ENCODE measurements around the gene OMP. TPM values are rescaled to one million over a fixed set of nuclear protein-coding genes. Genes with fewer than 3 reads are reported as not detected.

The OMP gene
- total and polyA plus RNA-seq, 2 of the 4 experiments (the other 2 are of a cell fraction): 0.27 TPM; not detected in 1

GRCh38 chr11:77055101-77055561 lies 47.5 kb upstream of the OMP start:
- H2AFZ ChIP-seq (replicated peaks; ENCODE audit: low read length, poor library complexity): no peak overlapping the region
- no CpG with 5 or more reads among the region's 2 CpGs for WGBS, 2 experiments (ENCODE audit: extremely low coverage in 2 of 2, insufficient read length in 1 of 2)
- no peak overlapping the region for H4K5ac ChIP-seq (ENCODE audit: low read depth, low read length)
- intact Hi-C loops (cut with micrococcal nuclease) (no loop called here), dilution Hi-C loops (cut with HindIII; ENCODE audit: low sequenced_read_pairs, unreplicated experiment) (no loop called here), in situ Hi-C loops (cut with MboI; ENCODE audit: low sequenced_read_pairs) (no loop called here)
- H2BK120ac ChIP-seq (ENCODE audit: low read depth, low read length): no peak overlapping the region
- H3K4me2 ChIP-seq (ENCODE audit: low read depth, low read length): no peak overlapping the region
- no peaks in the 10 kb centered on the region for H3K4me1 ChIP-seq (ENCODE audit: control insufficient read depth, insufficient read depth, low read length)
- H3K18ac ChIP-seq (ENCODE audit: low read depth, low read length): no peak overlapping the region
- H3K79me1 ChIP-seq (ENCODE audit: low read depth in 1 of 2, low read length in 2 of 2): no peaks in the 10 kb centered on the region
- no peak overlapping the region for H3K27ac ChIP-seq (ENCODE audit: insufficient read depth, low read length)
- ChIA-PET POLR2A (ENCODE audit: unreplicated experiment) (interaction anchor here (0.5 kb wide), 1 partner anchor 12 kb away, joined by 3 read pairs; the partner anchor contains the start of gene CAPN5), CTCF (no interaction called here)
- H3K36me3 ChIP-seq (ENCODE audit: control insufficient read depth, insufficient read depth, low read length): no peaks in the 10 kb centered on the region
- no peak for TF ChIP-seq FOS (IDR thresholded peaks at IDR 0.05; ENCODE audit: low read depth, low read length)
- no peak for TF ChIP-seq MXI1 (IDR thresholded peaks at IDR 0.05; ENCODE audit: borderline replicate concordance, low read depth, low read length)
- no peak for TF ChIP-seq CEBPB (IDR thresholded peaks at IDR 0.05; ENCODE audit: low read depth, low read length)
- TF ChIP-seq USF2 (IDR thresholded peaks at IDR 0.05; ENCODE audit: low read depth, low read length): no peak
- TF ChIP-seq RCOR1 (IDR thresholded peaks at IDR 0.05; ENCODE audit: insufficient replicate concordance, low read length): no peak
- no peak for TF ChIP-seq RAD21 (IDR thresholded peaks at IDR 0.05; ENCODE audit: low read length)
- TF ChIP-seq POLR2A (IDR thresholded peaks at IDR 0.05; ENCODE audit: low read depth, low read length): no peak
- TF ChIP-seq CHD1 (IDR thresholded peaks at IDR 0.05; ENCODE audit: low read depth, low read length): no peak
- no peak for TF ChIP-seq BHLHE40 (IDR thresholded peaks at IDR 0.05; ENCODE audit: low read depth, low read length)
- TF ChIP-seq SMC3 (IDR thresholded peaks at IDR 0.05; ENCODE audit: low read depth, low read length): no peak
- TF ChIP-seq MAFK (IDR thresholded peaks at IDR 0.05; ENCODE audit: low read depth, low read length): no peak
- no peak for TF ChIP-seq NFE2L2 (IDR thresholded peaks at IDR 0.05; ENCODE audit: low read depth, low read length)
- no peak for TF ChIP-seq MAZ (IDR thresholded peaks at IDR 0.05; ENCODE audit: borderline replicate concordance, low read depth, low read length)
- TF ChIP-seq ELK1 (IDR thresholded peaks at IDR 0.05; ENCODE audit: borderline replicate concordance, low read depth, low read length): no peak
- no peak overlapping the region for H3K4me3 ChIP-seq (ENCODE audit: insufficient read depth, low read depth, low read length)
- H4K8ac ChIP-seq (ENCODE audit: low read depth in 2 of 2, low read length in 2 of 2): no peak overlapping the region
- no peak overlapping the region for H2BK20ac ChIP-seq (ENCODE audit: low read depth, low read length)
- H3K4ac ChIP-seq (ENCODE audit: low read depth, low read length): no peak overlapping the region
- no peaks in the 10 kb centered on the region for H4K20me1 ChIP-seq (ENCODE audit: insufficient read depth, low read length)
- H4K91ac ChIP-seq (ENCODE audit: insufficient read depth, low read depth, low read length): no peak overlapping the region
- peaks cover 15% of the 10 kb centered on the region for H3K9me3 ChIP-seq (ENCODE audit: control insufficient read depth, insufficient read depth, low read length)
- no peak overlapping the region for H3K56ac ChIP-seq (ENCODE audit: extremely low read depth, insufficient read depth, low read length)
- BruUV-seq (replicated peaks): no TSS peak
- no peak overlapping the region for H2BK15ac ChIP-seq (ENCODE audit: low read depth, low read length)
- DNase-seq (no peak), ATAC-seq (ENCODE audit: low read depth) (no peak)
- H3K23ac ChIP-seq (ENCODE audit: low read depth, low read length): no peak overlapping the region
- peaks cover 17% of the 10 kb centered on the region for H3K27me3 ChIP-seq (ENCODE audit: control insufficient read depth, insufficient read depth, low read length)
- H2BK5ac ChIP-seq (ENCODE audit: low read depth, low read length, poor library complexity, severe bottlenecking): no peak overlapping the region
- H3K9ac ChIP-seq (ENCODE audit: low read depth, low read length): no peak overlapping the region
- no peak overlapping the region for H2AK5ac ChIP-seq (ENCODE audit: low read depth, low read length)
- H3K14ac ChIP-seq (replicated peaks; ENCODE audit: low read depth, low read length): no peak overlapping the region
- no peaks in the 10 kb centered on the region for H3K9me1 ChIP-seq (ENCODE audit: insufficient read depth, low read length)
- no peak overlapping the region for H2AK9ac ChIP-seq (replicated peaks; ENCODE audit: low read depth, low read length, poor library complexity)

Data from IMR-90 (cell line).